HCT116 (cell line): Measurements from ENCODE around the gene REPS1. TPM values are rescaled to one million over a fixed set of nuclear protein-coding genes. Genes with fewer than 3 reads are reported as not detected.

ENCODE experiments used
- ATAC-seq: fragments of 200-7000 bp; cut with Tn5 transposase; 2 replicates; pipeline ENCODE4 v1.9.1; 2020; ENCODE audit warnings: mild to moderate bottlenecking, moderate library complexity
- BruUV-seq: library from RNA; stranded (reverse); fragments of 400-500 nt; replicated peaks from 2 replicates; lab custom pipeline; 2021; lab: Mats Ljungman, UMichigan
- CTCF ChIA-PET: fragments of 300-600 bp; sonication (Branson Sonifier 250); formaldehyde crosslinking; loops from one replicate; lab custom pipeline; 2021; ENCODE audit warnings: antibody characterized with exemption; lab: Charles Lee
- POLR2A ChIA-PET: fragments of 300-600, 350-600 bp; sonication (Branson Sonifier 250); formaldehyde crosslinking; loops from one replicate; lab custom pipeline; 2021; ENCODE audit warnings: antibody characterized with exemption; lab: Charles Lee
- RAD21 ChIA-PET, 2 experiments: fragments of 300-600 bp; sonication (Branson Sonifier 250); formaldehyde crosslinking; loops; one replicate each; lab custom pipeline; 2023; ENCODE audit warnings: low total read pairs in 2 of 2; ENCODE audit not compliant: uncharacterized antibody in 2 of 2, unreplicated experiment in 2 of 2, low non-redundant PET in 1 of 2; lab: Charles Lee
- DNase-seq: peaks from one replicate; pipeline ENCODE4 v3.0.0-alpha.2; 2010; ENCODE audit warnings: low read depth, low spot score
- H2AFZ ChIP-seq: fragments of 200-600 bp; shearing (Covaris generic), sonication (generic); 2 replicates; pipeline ENCODE4 v1.6.1; 2017; ENCODE audit warnings: low read depth, mixed run types, mixed read lengths, antibody characterized with exemption, low read length; ENCODE audit not compliant: poor library complexity, severe bottlenecking
- H3K27ac ChIP-seq: 2 replicates; pipeline ENCODE4 v1.5.1; 2012; ENCODE audit warnings: low read depth, low read length
- H3K27me3 ChIP-seq: fragments of 200-600 bp; sonication (generic); 2 replicates; pipeline ENCODE4 v1.6.1; 2016; ENCODE audit warnings: mixed run types, low read length, mixed read lengths; ENCODE audit not compliant: insufficient read depth
- H3K36me3 ChIP-seq, 2 experiments: fragments of 200-500 bp in 1 of 2; fragments of 200-600 bp in 1 of 2; sonication (Bioruptor generic) in 1 of 2; sonication (generic) in 1 of 2; 2 replicates each; pipeline versions ENCODE4 v1.5.1 to v1.6.1; 2014 to 2016; ENCODE audit warnings: low read length in 2 of 2, inconsistent platforms in 1 of 2, mixed read lengths in 1 of 2, mixed run types in 1 of 2; ENCODE audit not compliant: insufficient read depth in 2 of 2, control insufficient read depth in 1 of 2
- H3K4me1 ChIP-seq, 2 experiments: fragments of 200-600 bp in 1 of 2; sonication (generic) in 1 of 2; 2 replicates each; pipeline versions ENCODE4 v1.5.1 to v1.6.1; 2012 to 2017; ENCODE audit warnings: low read length in 2 of 2, inconsistent platforms in 1 of 2, mild to moderate bottlenecking in 1 of 2, mixed read lengths in 1 of 2, mixed run types in 1 of 2, moderate library complexity in 1 of 2; ENCODE audit not compliant: insufficient read depth in 2 of 2, control insufficient read depth in 1 of 2
- H3K4me2 ChIP-seq: fragments of 200-600 bp; sonication (generic); 2 replicates; pipeline ENCODE4 v1.6.1; 2017; ENCODE audit warnings: mixed run types, low read length, mixed read lengths
- H3K4me3 ChIP-seq, 2 experiments: fragments of 200-600 bp in 1 of 2; sonication (generic) in 1 of 2; replicated peaks in 1 of 2; 2 replicates each; pipeline ENCODE4 v1.5.1; 2011 to 2016; ENCODE audit warnings: low read length in 2 of 2, control low read depth in 1 of 2, low read depth in 1 of 2, mild to moderate bottlenecking in 1 of 2, mixed read lengths in 1 of 2, mixed run types in 1 of 2
- H3K79me2 ChIP-seq: fragments of 200-600 bp; sonication (generic); 2 replicates; pipeline ENCODE4 v1.6.1; 2017; ENCODE audit warnings: mild to moderate bottlenecking, mixed run types, low read length, moderate library complexity, mixed read lengths; ENCODE audit not compliant: insufficient read depth
- H3K9ac ChIP-seq: fragments of 200-600 bp; sonication (generic); 2 replicates; pipeline ENCODE4 v1.6.1; 2016; ENCODE audit warnings: low read length, mixed read lengths
- H3K9me2 ChIP-seq: fragments of 200-600 bp; sonication (generic), shearing (Covaris generic); 2 replicates; pipeline ENCODE4 v1.6.1; 2017; ENCODE audit warnings: mixed run types, mild to moderate bottlenecking, moderate library complexity; ENCODE audit not compliant: insufficient read depth
- H3K9me3 ChIP-seq, 2 experiments: fragments of 200-500 bp in 1 of 2; fragments of 200-600 bp in 1 of 2; sonication (Bioruptor generic) in 1 of 2; sonication (generic) in 1 of 2; 2 replicates each; pipeline ENCODE4 v1.6.1; 2014 to 2017; ENCODE audit warnings: low read length in 2 of 2, mixed read lengths in 2 of 2, inconsistent platforms in 1 of 2, low read depth in 1 of 2, mild to moderate bottlenecking in 1 of 2, mixed run types in 1 of 2, moderate library complexity in 1 of 2; ENCODE audit not compliant: control insufficient read depth in 1 of 2, insufficient read depth in 1 of 2
- H4K20me1 ChIP-seq: fragments of 200-600 bp; sonication (generic), shearing (Covaris generic); 2 replicates; pipeline ENCODE4 v1.6.1; 2017; ENCODE audit warnings: mixed run types, mild to moderate bottlenecking, moderate library complexity; ENCODE audit not compliant: insufficient read depth
- CBX3 ChIP-seq: IDR thresholded peaks from 2 replicates; pipeline ENCODE4 v1.6.1; 2012; ENCODE audit warnings: low read depth
- EGR1 ChIP-seq: IDR thresholded peaks from 2 replicates; pipeline ENCODE4 v1.6.1; 2012; ENCODE audit warnings: low read depth
- ELF1 ChIP-seq: IDR thresholded peaks from 2 replicates; pipeline ENCODE4 v1.6.1; 2012; ENCODE audit warnings: low read depth, borderline replicate concordance
- EZH2phosphoT487 ChIP-seq: fragments of 200-600 bp; IDR thresholded peaks from 2 replicates; pipeline ENCODE4 v1.6.1; 2018; ENCODE audit warnings: antibody characterized with exemption, borderline replicate concordance
- FOSL1 ChIP-seq: IDR thresholded peaks from 2 replicates; pipeline ENCODE4 v1.6.1; 2012; ENCODE audit warnings: low read depth
- JUND ChIP-seq: IDR thresholded peaks from 2 replicates; pipeline ENCODE4 v1.6.1; 2012
- MAX ChIP-seq: IDR thresholded peaks from 2 replicates; pipeline ENCODE4 v1.6.1; 2012
- POLR2AphosphoS5 ChIP-seq: IDR thresholded peaks from 2 replicates; pipeline ENCODE4 v1.6.1; 2011; ENCODE audit warnings: mild to moderate bottlenecking, low read depth, low read length, moderate library complexity
- RAD21 ChIP-seq: IDR thresholded peaks from 2 replicates; pipeline ENCODE4 v1.6.1; 2012; ENCODE audit warnings: low read depth, mild to moderate bottlenecking
- SIN3A ChIP-seq: IDR thresholded peaks from 2 replicates; pipeline ENCODE4 v1.6.1; 2012; ENCODE audit warnings: low read depth
- ZNF274 ChIP-seq: fragments of 200-500 bp; sonication (Bioruptor generic); IDR thresholded peaks from 2 replicates; pipeline ENCODE4 v1.6.1; 2014; ENCODE audit warnings: mild to moderate bottlenecking, low read depth, low read length, inconsistent platforms
- intact Hi-C: fragments of 100-400 bp; cut with micrococcal nuclease; formaldehyde crosslinking; loops from 2 replicates; pipeline ENCODE4 v1.10.0; 2022
- total RNA-seq: library from RNA; stranded (reverse); gene quantifications from one replicate; pipeline ENCODE4 v1.2.1, GENCODE V29; 2021; ENCODE audit not compliant: unreplicated experiment
- TF ChIP-seq, protein P1 (sequence below), 3 experiments: fragments of 200-600 bp in 1 of 3; sonication (generic) in 1 of 3; IDR thresholded peaks in 2 of 3; conservative IDR thresholded peaks in 1 of 3; 2 replicates each; pipeline ENCODE4 v1.5.1; 2012 to 2017; ENCODE audit warnings: low read depth in 2 of 3, low read length in 2 of 3, antibody characterized with exemption in 1 of 3, borderline replicate concordance in 1 of 3, control low read depth in 1 of 3, mild to moderate bottlenecking in 1 of 3, mixed read lengths in 1 of 3, mixed run types in 1 of 3, moderate library complexity in 1 of 3; ENCODE audit not compliant: insufficient read depth in 1 of 3
- TF ChIP-seq, protein P2 (sequence below): IDR thresholded peaks from 2 replicates; pipeline ENCODE4 v1.6.1; 2012

The REPS1 gene
- total RNA-seq, 1 experiment from 2014 or later = 52.7 TPM

GRCh38 chr6:138931660-138932059, 56.4 kb downstream of the REPS1 start:
- intact Hi-C loops = no loop called here
- RAD21 ChIA-PET = no interaction called here
- TF ChIP-seq FOSL1 (no peak), SIN3A (no peak), RAD21 (no peak)
- TF ChIP-seq, protein P1, sequence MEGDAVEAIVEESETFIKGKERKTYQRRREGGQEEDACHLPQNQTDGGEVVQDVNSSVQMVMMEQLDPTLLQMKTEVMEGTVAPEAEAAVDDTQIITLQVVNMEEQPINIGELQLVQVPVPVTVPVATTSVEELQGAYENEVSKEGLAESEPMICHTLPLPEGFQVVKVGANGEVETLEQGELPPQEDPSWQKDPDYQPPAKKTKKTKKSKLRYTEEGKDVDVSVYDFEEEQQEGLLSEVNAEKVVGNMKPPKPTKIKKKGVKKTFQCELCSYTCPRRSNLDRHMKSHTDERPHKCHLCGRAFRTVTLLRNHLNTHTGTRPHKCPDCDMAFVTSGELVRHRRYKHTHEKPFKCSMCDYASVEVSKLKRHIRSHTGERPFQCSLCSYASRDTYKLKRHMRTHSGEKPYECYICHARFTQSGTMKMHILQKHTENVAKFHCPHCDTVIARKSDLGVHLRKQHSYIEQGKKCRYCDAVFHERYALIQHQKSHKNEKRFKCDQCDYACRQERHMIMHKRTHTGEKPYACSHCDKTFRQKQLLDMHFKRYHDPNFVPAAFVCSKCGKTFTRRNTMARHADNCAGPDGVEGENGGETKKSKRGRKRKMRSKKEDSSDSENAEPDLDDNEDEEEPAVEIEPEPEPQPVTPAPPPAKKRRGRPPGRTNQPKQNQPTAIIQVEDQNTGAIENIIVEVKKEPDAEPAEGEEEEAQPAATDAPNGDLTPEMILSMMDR (IDR thresholded peaks at IDR 0.05 in 2 of 3, conservative IDR thresholded peaks at IDR 0.05 in 1 of 3; ENCODE audit: borderline replicate concordance in 1 of 3, insufficient read depth in 1 of 3, low read depth in 2 of 3, low read length in 2 of 3) = no peak

DNA sequence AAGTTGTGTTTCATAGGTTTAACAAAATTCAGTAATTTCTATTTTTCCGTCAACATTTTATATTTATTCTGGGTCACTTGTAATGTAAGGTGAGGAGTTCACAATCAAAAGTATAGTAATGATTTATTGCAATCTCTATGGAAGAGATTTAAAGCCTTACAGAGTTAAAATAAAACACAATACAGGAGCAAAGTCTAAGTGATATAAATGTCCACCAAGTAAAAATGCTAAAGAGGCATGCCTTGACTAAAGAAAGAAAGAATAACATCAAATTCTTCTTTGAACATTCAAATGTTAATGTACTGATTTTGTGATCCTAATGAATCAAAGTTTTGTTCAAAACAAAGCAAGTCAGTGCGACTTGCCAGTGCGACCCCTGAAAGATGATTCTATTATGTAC, 61.5 kb downstream of the REPS1 start:
- Histone ChIP-seq H3K4me1 (no peaks in the 10 kb centered on the region), H3K4me2 (no peak overlapping the region), H3K36me3 (peaks cover 0 to 16% of the 10 kb centered on the region in 2 experiments; a peak in 2 of 4 replicates), H3K27me3 (no peaks in the 10 kb centered on the region), H3K9ac (no peak overlapping the region), H4K20me1 (no peaks in the 10 kb centered on the region), H3K9me3 (no peaks in the 10 kb centered on the region), H3K27ac (no peak overlapping the region), H3K79me2 (no peaks in the 10 kb centered on the region; the same call in 1 of the 2 replicates), H2AFZ (no peak overlapping the region), H3K9me2 (no peaks in the 10 kb centered on the region), H3K4me3 (no peak overlapping the region)
- TF ChIP-seq FOSL1 (no peak), POLR2AphosphoS5 (no peak), JUND (no peak), EZH2phosphoT487 (no peak), EGR1 (no peak), ZNF274 (no peak), MAX (no peak), CBX3 (no peak), ELF1 (no peak)
- TF ChIP-seq, protein P2, sequence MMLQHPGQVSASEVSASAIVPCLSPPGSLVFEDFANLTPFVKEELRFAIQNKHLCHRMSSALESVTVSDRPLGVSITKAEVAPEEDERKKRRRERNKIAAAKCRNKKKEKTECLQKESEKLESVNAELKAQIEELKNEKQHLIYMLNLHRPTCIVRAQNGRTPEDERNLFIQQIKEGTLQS = no peak
- TF ChIP-seq, protein P1 (IDR thresholded peaks at IDR 0.05 in 2 of 3, conservative IDR thresholded peaks at IDR 0.05 in 1 of 3; ENCODE audit: borderline replicate concordance in 1 of 3, insufficient read depth in 1 of 3, low read depth in 2 of 3, low read length in 2 of 3) = no peak
- CTCF ChIA-PET = no interaction called here
- intact Hi-C loops = no loop called here
- RAD21 ChIA-PET = no interaction called here
- POLR2A ChIA-PET = no interaction called here
- no peak for DNase-seq
- no TSS peak for BruUV-seq
- ATAC-seq = no peak

More at GRCh38 chr6:138931660-138932059, 56.4 kb downstream of the REPS1 start:
- ChIA-PET POLR2A (no interaction called here), CTCF (no interaction called here)
- Histone ChIP-seq H3K79me2 (no peaks in the 10 kb centered on the region; the same call in 1 of the 2 replicates), H2AFZ (no peak overlapping the region), H3K9me2 (no peaks in the 10 kb centered on the region), H3K36me3 (peaks cover 0 to 16% of the 10 kb centered on the region in 2 experiments; a peak in 3 of 4 replicates), H3K9ac (no peak overlapping the region), H3K27ac (no peak overlapping the region), H3K27me3 (no peaks in the 10 kb centered on the region), H3K9me3 (no peaks in the 10 kb centered on the region), H3K4me2 (no peak overlapping the region), H3K4me3 (no peak overlapping the region), H4K20me1 (no peaks in the 10 kb centered on the region), H3K4me1 (no peaks in the 10 kb centered on the region)
- no TSS peak for BruUV-seq
- no peak for DNase-seq
- ATAC-seq = no peak
